PC-9 (cell line): Measurements from ENCODE around the gene PTPRM. TPM values are rescaled to one million over a fixed set of nuclear protein-coding genes. Genes with fewer than 3 reads are reported as not detected.

Experiments
- BruUV-seq: library from RNA; stranded (reverse); fragments of 400-500 nt; replicated peaks from 2 replicates; lab custom pipeline; 2021; lab: Mats Ljungman, UMichigan
- CTCF ChIA-PET: fragments of 300-600 bp; sonication (Branson Sonifier 250); formaldehyde crosslinking; loops from one replicate; lab custom pipeline; 2022; ENCODE audit warnings: antibody characterized with exemption; lab: Charles Lee
- POLR2A ChIA-PET: fragments of 300-600 bp; sonication (Branson Sonifier 250); formaldehyde crosslinking; loops from one replicate; lab custom pipeline; 2022; ENCODE audit warnings: antibody characterized with exemption; ENCODE audit not compliant: unreplicated experiment; lab: Charles Lee
- DNase-seq, 2 experiments: peaks; one replicate each; pipeline versions ENCODE4 v3.0.0 to v3.0.0-alpha.2; 2015 to 2022; ENCODE audit warnings: mixed read lengths in 1 of 2
- H2AFZ ChIP-seq: fragments of 200-600 bp; sonication (generic); 2 replicates; pipeline ENCODE4 v1.8.1; 2017; ENCODE audit warnings: antibody characterized with exemption
- H3F3A ChIP-seq: fragments of 200-600 bp; sonication (generic); 2 replicates; pipeline ENCODE4 v1.8.1; 2017; ENCODE audit warnings: antibody characterized with exemption, mild to moderate bottlenecking, low read depth; ENCODE audit not compliant: insufficient read depth
- H3K27ac ChIP-seq: fragments of 200-600 bp; sonication (generic); 2 replicates; pipeline ENCODE4 v1.6.1; 2016; ENCODE audit warnings: mixed run types
- H3K27me3 ChIP-seq: fragments of 200-600 bp; sonication (generic); 2 replicates; pipeline ENCODE4 v1.6.1; 2016; ENCODE audit warnings: low read depth, mixed run types; ENCODE audit not compliant: insufficient read depth
- H3K36me3 ChIP-seq: fragments of 200-600 bp; sonication (generic); 2 replicates; pipeline ENCODE4 v1.6.1; 2016; ENCODE audit warnings: low read depth, mixed run types
- H3K4me1 ChIP-seq: fragments of 200-600 bp; sonication (generic); replicated peaks from 2 replicates; pipeline ENCODE4 v1.6.1; 2016; ENCODE audit warnings: mixed run types; ENCODE audit not compliant: insufficient read depth
- H3K4me2 ChIP-seq: fragments of 200-600 bp; sonication (generic); 2 replicates; pipeline ENCODE4 v1.6.1; 2017; ENCODE audit warnings: mixed run types
- H3K4me3 ChIP-seq: fragments of 200-600 bp; sonication (generic); 2 replicates; pipeline ENCODE4 v1.6.1; 2016; ENCODE audit warnings: mixed run types
- H3K79me2 ChIP-seq: fragments of 200-600 bp; sonication (generic); 2 replicates; pipeline ENCODE4 v1.6.1; 2017; ENCODE audit warnings: low read depth, mixed run types
- H3K9me2 ChIP-seq: fragments of 200-600 bp; sonication (generic); 2 replicates; pipeline ENCODE4 v1.8.1; 2017; ENCODE audit warnings: mild to moderate bottlenecking; ENCODE audit not compliant: insufficient read depth
- H3K9me3 ChIP-seq: fragments of 200-600 bp; sonication (generic); 2 replicates; pipeline ENCODE4 v1.8.1; 2016; ENCODE audit warnings: low read depth; ENCODE audit not compliant: insufficient read depth
- H4K20me1 ChIP-seq: fragments of 200-600 bp; sonication (generic); 2 replicates; pipeline ENCODE4 v1.8.1; 2017; ENCODE audit not compliant: insufficient read depth
- CTCF ChIP-seq: fragments of 200-600 bp; sonication (generic); conservative IDR thresholded peaks from 2 replicates; pipeline ENCODE4 v1.6.1; 2017; ENCODE audit warnings: mixed run types, antibody characterized with exemption, mild to moderate bottlenecking, moderate library complexity
- EZH2 ChIP-seq: fragments of 200-600 bp; sonication (generic); IDR thresholded peaks from 2 replicates; pipeline ENCODE4 v1.8.0; 2017; ENCODE audit warnings: antibody characterized with exemption, low read depth
- intact Hi-C: fragments of 100-400 bp; cut with micrococcal nuclease; formaldehyde crosslinking; loops from one replicate; pipeline ENCODE4 v1.10.0; 2022; ENCODE audit not compliant: unreplicated experiment
- total RNA-seq: library from RNA; stranded (reverse); gene quantifications from 2 replicates; pipeline ENCODE4 v1.2.3, GENCODE V29; 2021

PTPRM gene
- total RNA-seq, 1 experiment from 2014 or later, result 32.5 TPM

GRCh38 chr18:8397034-8397433 is 829.9 kb downstream of the PTPRM start:
- H2AFZ ChIP-seq, result no peak overlapping the region
- H3K9me2 ChIP-seq, result no peaks in the 10 kb centered on the region
- H3K27ac ChIP-seq, result no peak overlapping the region
- no peaks in the 10 kb centered on the region for H3K36me3 ChIP-seq
- POLR2A ChIA-PET, result no interaction called here
- H3K79me2 ChIP-seq, result no peaks in the 10 kb centered on the region
- CTCF ChIA-PET, result no interaction called here
- H3K4me2 ChIP-seq, result no peak overlapping the region
- DNase-seq, result no peak
- H4K20me1 ChIP-seq, result no peaks in the 10 kb centered on the region
- intact Hi-C loops, result no loop called here
- H3K4me3 ChIP-seq, result no peak overlapping the region
- TF ChIP-seq CTCF (no peak), EZH2 (no peak)
- no peaks in the 10 kb centered on the region for H3K4me1 ChIP-seq
- H3K27me3 ChIP-seq, result no peaks in the 10 kb centered on the region
- H3F3A ChIP-seq, result no peaks in the 10 kb centered on the region
- BruUV-seq, result no TSS peak
- H3K9me3 ChIP-seq, result no peaks in the 10 kb centered on the region

- BruUV-seq, result no TSS peak
- Histone ChIP-seq H3K9me3 (no peaks in the 10 kb centered on the region), H3K4me1 (no peaks in the 10 kb centered on the region), H3K4me2 (no peak overlapping the region), H2AFZ (no peak overlapping the region), H3F3A (no peaks in the 10 kb centered on the region), H4K20me1 (no peaks in the 10 kb centered on the region), H3K27ac (no peak overlapping the region), H3K79me2 (no peaks in the 10 kb centered on the region), H3K4me3 (no peak overlapping the region), H3K9me2 (no peaks in the 10 kb centered on the region), H3K36me3 (no peaks in the 10 kb centered on the region), H3K27me3 (no peaks in the 10 kb centered on the region)
- CTCF ChIA-PET, result interaction anchor here (0.7 kb wide), 1 partner anchor 10 kb away, joined by 3 read pairs; no protein-coding TSS in a partner anchor
- intact Hi-C loops, result no loop called here
- POLR2A ChIA-PET, result no interaction called here
- no peak for DNase-seq
- TF ChIP-seq CTCF (no peak), EZH2 (no peak)
Measured at GRCh38 chr18:8399138-8399537, 832.0 kb downstream of the PTPRM start.

- H3F3A ChIP-seq, result no peaks in the 10 kb centered on the region
- no peaks in the 10 kb centered on the region for H3K9me3 ChIP-seq
- H2AFZ ChIP-seq, result no peak overlapping the region
- H3K9me2 ChIP-seq, result no peaks in the 10 kb centered on the region
- ChIA-PET POLR2A (no interaction called here), CTCF (no interaction called here)
- no peak overlapping the region for H3K4me2 ChIP-seq
- no peaks in the 10 kb centered on the region for H3K36me3 ChIP-seq
- no peak for DNase-seq
- no peak overlapping the region for H3K4me3 ChIP-seq
- no TSS peak for BruUV-seq
- H3K27ac ChIP-seq, result no peak overlapping the region
- H3K27me3 ChIP-seq, result no peaks in the 10 kb centered on the region
- H4K20me1 ChIP-seq, result no peaks in the 10 kb centered on the region
- no peaks in the 10 kb centered on the region for H3K79me2 ChIP-seq
- H3K4me1 ChIP-seq, result no peaks in the 10 kb centered on the region
- intact Hi-C loops, result no loop called here
- no peak for TF ChIP-seq CTCF
- TF ChIP-seq EZH2, result no peak
Measured at GRCh38 chr18:8400193-8400752, 833.2 kb downstream of the PTPRM start.
